Heart left ventricle (tissue), 13 donors: ENCODE measurements around the gene LONP2.

Experiments
- CTCF ChIP-seq, 12 donors: fragments of 200-600 bp; sonication (generic) in 4 of 12; IDR thresholded peaks; one replicate each; pipeline versions ENCODE4 v1.5.0 to v1.8.0; 2018 to 2022; ENCODE audit warnings: antibody characterized with exemption in 12 of 12, mild to moderate bottlenecking in 5 of 12
- POLR2A ChIP-seq, 2 donors: fragments of 450-650 bp; IDR thresholded peaks; one replicate each; pipeline ENCODE4 v1.6.1; 2017; ENCODE audit warnings: antibody characterized with exemption in 2 of 2, mild to moderate bottlenecking in 2 of 2, moderate library complexity in 2 of 2
- donor health status: ischemic (EF 13 %, LVEDD 7.1; RV severe dilation, severe dysfunction).
- donor health status: DM: no; HTN: yes; CAD: no.
- donor health status: DM: no; HTN: no; CAD: no.
- donor health status: ischemic (EF 25% LVEDD 6.9; RV normal size, moderate dysfunction).
- donor health status: ischemic (EF 25% LVEDD 5.7; RV mildly dilated, moderate dysfunction).
- donor health status: ischemic (EF 35%, LVEDD 5.7; RV mildly dilated, moderate dysfunction).
- donor health status: nonischemic (EF 11% LVEDD 7.7; RV severe dilation, severe dysfunction).
- donor health status: DM: yes; HTN: yes; CAD: no.
- donor health status: PGD.
- donor health status: ischemic (EF 29% LVEDD 5.4; RV normal size, mild dysfunction).
- donor health status: nonischemic (EF 23%, LVEDD 6.1; RV moderate dilation, normal function).

DNA sequence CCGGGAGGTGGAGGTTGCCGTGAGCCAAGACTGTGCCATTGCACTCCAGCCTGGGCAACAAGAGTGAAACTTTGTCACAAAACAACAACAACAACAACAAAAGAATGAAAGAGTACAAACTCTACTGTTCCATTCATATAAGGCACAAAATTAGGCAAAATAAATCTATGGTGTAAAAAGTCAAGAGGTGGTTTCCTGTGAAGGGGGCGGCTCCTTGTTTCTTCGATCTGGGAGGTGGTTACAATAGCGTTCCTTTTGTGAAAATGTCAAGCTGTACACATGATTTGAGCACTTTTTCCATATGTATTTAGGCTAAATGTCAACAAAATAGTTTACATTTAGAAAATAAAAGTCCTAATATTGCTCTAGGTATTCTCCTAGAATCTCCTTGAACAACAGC is 134.2 kb downstream of the LONP2 start:
- TF ChIP-seq CTCF (IDR thresholded peaks at IDR 0.05) (no peak), POLR2A (IDR thresholded peaks at IDR 0.05) (no peak)
